Vagina (tissue), 2 donors: ENCODE data around the gene SLC16A12.
"Not testable (repeated sequence)": the region's sequence is repeated elsewhere in the genome, so short reads cannot be mapped to it uniquely, and the experiment has no call there.

ENCODE experiments used
- CTCF ChIP-seq, 3 experiments: fragments of 450-650 bp in 2 of 3; fragments of 200-600 bp in 1 of 3; sonication (generic) in 1 of 3; IDR thresholded peaks; one replicate each; pipeline ENCODE4 v1.5.1; 2017 to 2019; ENCODE audit warnings: antibody characterized with exemption in 3 of 3, mild to moderate bottlenecking in 2 of 3, moderate library complexity in 2 of 3
- POLR2A ChIP-seq, 2 donors: fragments of 450-650 bp; IDR thresholded peaks; one replicate each; pipeline ENCODE4 v1.6.1; 2017; ENCODE audit warnings: antibody characterized with exemption in 2 of 2, mild to moderate bottlenecking in 2 of 2, moderate library complexity in 2 of 2
- POLR2AphosphoS5 ChIP-seq, 2 donors: sonication (generic); formaldehyde crosslinking; IDR thresholded peaks; one replicate each; pipeline ENCODE4 v1.9.0; 2017; ENCODE audit warnings: antibody characterized with exemption in 2 of 2, mild to moderate bottlenecking in 2 of 2, low read depth in 1 of 2; ENCODE audit not compliant: insufficient read depth in 1 of 2

- not testable (repeated sequence) for TF ChIP-seq POLR2A (IDR thresholded peaks at IDR 0.05); CTCF (IDR thresholded peaks at IDR 0.05); POLR2AphosphoS5 (IDR thresholded peaks at IDR 0.05; ENCODE audit: insufficient read depth in 1 of 2, low read depth in 1 of 2)
Measured at GRCh38 chr10:89411135-89411534, 124.3 kb downstream of the SLC16A12 start.
